ENCODE results near the gene TRPM2.

DNA sequence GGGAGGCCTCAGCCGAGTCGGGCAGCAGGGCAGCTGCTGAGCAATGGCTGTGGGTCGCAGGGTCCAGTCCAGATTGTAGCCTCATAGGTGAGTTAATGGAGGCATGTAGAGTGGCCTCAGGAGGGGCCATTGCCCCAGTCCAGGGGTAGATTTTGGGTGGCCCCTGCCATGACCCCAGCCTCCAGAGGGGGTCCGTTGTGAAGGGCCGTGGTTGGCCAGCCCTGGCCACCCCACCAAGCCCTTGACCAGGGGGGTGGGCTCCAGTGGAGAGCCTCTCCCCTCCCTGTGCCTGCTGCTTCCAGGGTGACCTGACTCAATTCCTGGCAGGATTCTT, 26.1 kb downstream of the TRPM2 start:
- TF ChIP-seq, protein P1, sequence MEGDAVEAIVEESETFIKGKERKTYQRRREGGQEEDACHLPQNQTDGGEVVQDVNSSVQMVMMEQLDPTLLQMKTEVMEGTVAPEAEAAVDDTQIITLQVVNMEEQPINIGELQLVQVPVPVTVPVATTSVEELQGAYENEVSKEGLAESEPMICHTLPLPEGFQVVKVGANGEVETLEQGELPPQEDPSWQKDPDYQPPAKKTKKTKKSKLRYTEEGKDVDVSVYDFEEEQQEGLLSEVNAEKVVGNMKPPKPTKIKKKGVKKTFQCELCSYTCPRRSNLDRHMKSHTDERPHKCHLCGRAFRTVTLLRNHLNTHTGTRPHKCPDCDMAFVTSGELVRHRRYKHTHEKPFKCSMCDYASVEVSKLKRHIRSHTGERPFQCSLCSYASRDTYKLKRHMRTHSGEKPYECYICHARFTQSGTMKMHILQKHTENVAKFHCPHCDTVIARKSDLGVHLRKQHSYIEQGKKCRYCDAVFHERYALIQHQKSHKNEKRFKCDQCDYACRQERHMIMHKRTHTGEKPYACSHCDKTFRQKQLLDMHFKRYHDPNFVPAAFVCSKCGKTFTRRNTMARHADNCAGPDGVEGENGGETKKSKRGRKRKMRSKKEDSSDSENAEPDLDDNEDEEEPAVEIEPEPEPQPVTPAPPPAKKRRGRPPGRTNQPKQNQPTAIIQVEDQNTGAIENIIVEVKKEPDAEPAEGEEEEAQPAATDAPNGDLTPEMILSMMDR (conservative IDR thresholded peaks at IDR 0.05), result no peak
- no peak for TF ChIP-seq ZFX (IDR thresholded peaks at IDR 0.05)

All from C4-2B (cell line).